ENCODE measurements around the gene CYP26A1. TPM values are rescaled to one million over a fixed set of nuclear protein-coding genes. Genes with fewer than 3 reads are reported as not detected.

The CYP26A1 gene
- total RNA-seq, 1 experiment from 2014 or later: 2.2 TPM

GRCh38 chr10:93059975-93060886 lies 13.5 kb upstream of the CYP26A1 start, which contains the start of gene CYP26C1:
Gene CYP26C1, plus strand, starts transcription at chr10:93060798. Its CDS starts 466 bp downstream, at chr10:93061264.
- CTCF ChIA-PET: no interaction called here
- H4K20me1 ChIP-seq (ENCODE audit: insufficient read depth): no peaks in the 10 kb centered on the region
- intact Hi-C loops (cut with micrococcal nuclease; ENCODE audit: unreplicated experiment): no loop called here
- H2AFZ ChIP-seq: no peak within 1 kb of the TSS
- H3K27me3 ChIP-seq (ENCODE audit: insufficient read depth, low read depth): no peaks in the 10 kb centered on the region
- no peaks in the 10 kb centered on the region for H3K36me3 ChIP-seq (ENCODE audit: low read depth)
- DNase-seq: no peak
- no TSS peak for BruUV-seq (replicated peaks)
- no peaks in the 10 kb centered on the region for H3K9me3 ChIP-seq (ENCODE audit: insufficient read depth, low read depth)
- no peak for TF ChIP-seq EZH2 (IDR thresholded peaks at IDR 0.05; ENCODE audit: low read depth)
- no peak for TF ChIP-seq CTCF (conservative IDR thresholded peaks at IDR 0.05)
- no peaks in the 10 kb centered on the region for H3K79me2 ChIP-seq (ENCODE audit: low read depth)
- H3K4me1 ChIP-seq (replicated peaks; ENCODE audit: insufficient read depth): no peaks in the 10 kb centered on the region
- H3K4me3 ChIP-seq: no peak within 1 kb of the TSS
- H3F3A ChIP-seq (ENCODE audit: insufficient read depth, low read depth): no peaks in the 10 kb centered on the region
- H3K4me2 ChIP-seq: no peak within 1 kb of the TSS
- POLR2A ChIA-PET (ENCODE audit: unreplicated experiment): no interaction called here
- H3K27ac ChIP-seq: no peak within 1 kb of the TSS
- H3K9me2 ChIP-seq (ENCODE audit: insufficient read depth): no peaks in the 10 kb centered on the region

GRCh38 chr10:93060887-93061593 lies 12.7 kb upstream of the CYP26A1 start:
- no peaks in the 10 kb centered on the region for H4K20me1 ChIP-seq (ENCODE audit: insufficient read depth)
- BruUV-seq (replicated peaks): no TSS peak
- no peak for DNase-seq
- H3K27me3 ChIP-seq (ENCODE audit: insufficient read depth, low read depth): no peaks in the 10 kb centered on the region
- no peak overlapping the region for H3K27ac ChIP-seq
- H3F3A ChIP-seq (ENCODE audit: insufficient read depth, low read depth): no peaks in the 10 kb centered on the region
- no peaks in the 10 kb centered on the region for H3K4me1 ChIP-seq (replicated peaks; ENCODE audit: insufficient read depth)
- ChIA-PET POLR2A (ENCODE audit: unreplicated experiment) (no interaction called here), CTCF (no interaction called here)
- no peaks in the 10 kb centered on the region for H3K9me3 ChIP-seq (ENCODE audit: insufficient read depth, low read depth)
- H3K36me3 ChIP-seq (ENCODE audit: low read depth): no peaks in the 10 kb centered on the region
- intact Hi-C loops (cut with micrococcal nuclease; ENCODE audit: unreplicated experiment): no loop called here
- H3K4me3 ChIP-seq: no peak overlapping the region
- H3K4me2 ChIP-seq: no peak overlapping the region
- H3K9me2 ChIP-seq (ENCODE audit: insufficient read depth): no peaks in the 10 kb centered on the region
- H3K79me2 ChIP-seq (ENCODE audit: low read depth): no peaks in the 10 kb centered on the region
- no peak for TF ChIP-seq EZH2 (IDR thresholded peaks at IDR 0.05; ENCODE audit: low read depth)
- TF ChIP-seq CTCF (conservative IDR thresholded peaks at IDR 0.05): no peak
- no peak overlapping the region for H2AFZ ChIP-seq

- Histone ChIP-seq H4K20me1 (ENCODE audit: insufficient read depth) (no peaks in the 10 kb centered on the region), H3K4me1 (replicated peaks; ENCODE audit: insufficient read depth) (no peaks in the 10 kb centered on the region), H3K4me2 (no peak overlapping the region), H2AFZ (no peak overlapping the region), H3K9me2 (ENCODE audit: insufficient read depth) (no peaks in the 10 kb centered on the region), H3K79me2 (ENCODE audit: low read depth) (no peaks in the 10 kb centered on the region), H3K27me3 (ENCODE audit: insufficient read depth, low read depth) (no peaks in the 10 kb centered on the region), H3K36me3 (ENCODE audit: low read depth) (no peaks in the 10 kb centered on the region), H3K27ac (no peak overlapping the region), H3F3A (ENCODE audit: insufficient read depth, low read depth) (no peaks in the 10 kb centered on the region), H3K4me3 (no peak overlapping the region), H3K9me3 (ENCODE audit: insufficient read depth, low read depth) (no peaks in the 10 kb centered on the region)
- TF ChIP-seq CTCF (conservative IDR thresholded peaks at IDR 0.05) (no peak), EZH2 (IDR thresholded peaks at IDR 0.05; ENCODE audit: low read depth) (no peak)
- BruUV-seq (replicated peaks): no TSS peak
- CTCF ChIA-PET: no interaction called here
- intact Hi-C loops (cut with micrococcal nuclease; ENCODE audit: unreplicated experiment): no loop called here
- POLR2A ChIA-PET (ENCODE audit: unreplicated experiment): no interaction called here
- no peak for DNase-seq
These were observed 11.8 kb upstream of the CYP26A1 start for GRCh38 chr10:93061594-93062513.
